ENCODE measurements around the gene TPM4.
A peak's percentile ranks its signal among the peaks of the same experiment; 100 is the strongest.

Gene TPM4

DNA sequence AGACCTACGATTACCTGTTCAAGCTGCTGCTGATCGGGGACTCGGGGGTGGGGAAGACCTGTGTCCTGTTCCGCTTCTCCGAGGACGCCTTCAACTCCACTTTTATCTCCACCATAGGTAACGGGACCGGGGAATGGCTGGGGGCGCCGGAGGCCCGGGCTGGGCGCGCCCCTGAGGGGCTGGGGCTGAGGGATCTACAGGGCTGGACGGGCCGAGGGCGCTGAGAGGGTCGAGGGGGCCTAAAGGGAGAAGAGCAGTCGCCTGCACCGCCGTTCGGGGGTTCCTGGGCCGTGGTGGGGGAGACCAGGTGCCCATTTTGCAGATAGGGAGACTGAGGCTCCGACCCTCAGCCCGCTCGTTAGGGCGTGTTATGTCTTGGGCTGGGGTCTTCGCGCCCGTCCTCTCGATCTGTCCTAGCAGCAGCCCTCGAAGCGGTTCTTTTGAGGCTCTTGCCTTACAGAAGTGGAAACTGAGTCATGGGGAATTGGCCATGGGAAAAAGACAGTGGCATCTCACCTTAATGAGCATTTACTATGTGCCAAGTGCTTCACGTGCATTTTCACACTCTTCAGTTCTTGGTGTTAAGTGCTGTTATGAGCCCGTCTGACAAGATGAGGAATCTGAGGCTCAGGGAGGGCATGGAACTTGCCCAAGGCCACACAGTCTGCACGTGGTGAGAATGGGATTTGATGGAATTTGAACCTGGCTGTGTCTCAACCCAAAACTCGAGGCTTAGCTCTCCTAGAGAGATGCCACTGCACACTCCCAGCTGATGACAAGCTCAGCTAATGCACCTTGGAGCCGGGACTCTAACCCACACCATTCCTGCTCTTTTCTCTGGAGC lies 35.8 kb downstream of the TPM4 start:
- 0 out of 2 replicates have a peak, but pooled peaks have one; percentile 9 for TF ChIP-seq TCF12 (IDR thresholded peaks at IDR 0.05; ENCODE audit: low read depth)
- peak; percentile 98; the same call in 1 of the 2 replicates for TF ChIP-seq TAF1 (IDR thresholded peaks at IDR 0.05; ENCODE audit: low read depth)
- TF ChIP-seq YY1 (IDR thresholded peaks at IDR 0.05; ENCODE audit: low read depth): no peak
- TF ChIP-seq, protein P1, sequence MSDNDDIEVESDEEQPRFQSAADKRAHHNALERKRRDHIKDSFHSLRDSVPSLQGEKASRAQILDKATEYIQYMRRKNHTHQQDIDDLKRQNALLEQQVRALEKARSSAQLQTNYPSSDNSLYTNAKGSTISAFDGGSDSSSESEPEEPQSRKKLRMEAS (IDR thresholded peaks at IDR 0.05): peak; percentile 53

DNA sequence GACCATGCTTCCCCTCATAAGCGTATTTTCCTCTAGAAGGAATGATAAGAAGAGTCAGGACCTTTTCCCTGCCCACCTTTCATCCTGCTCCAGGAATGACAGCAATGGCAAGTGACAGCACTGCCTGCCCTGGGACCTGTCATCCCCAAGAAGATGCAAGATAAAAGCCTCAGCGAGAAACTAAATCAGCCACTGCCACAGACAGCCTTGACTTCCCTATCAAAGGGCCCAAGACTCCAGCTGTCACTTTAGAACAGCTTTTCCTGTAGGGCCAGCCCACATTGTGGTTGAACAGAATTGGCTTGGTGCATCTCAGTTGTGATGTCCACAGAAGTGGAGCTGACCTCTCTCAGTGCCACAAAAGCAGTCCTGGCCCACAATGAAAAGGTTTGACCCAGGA lies 36.5 kb downstream of the TPM4 start:
- TF ChIP-seq CREB1 (IDR thresholded peaks at IDR 0.05; ENCODE audit: low read depth) (no peak), TCF12 (IDR thresholded peaks at IDR 0.05; ENCODE audit: low read depth) (no peak), TEAD4 (IDR thresholded peaks at IDR 0.05) (no peak), TAF1 (IDR thresholded peaks at IDR 0.05; ENCODE audit: low read depth) (no peak), EGR1 (IDR thresholded peaks at IDR 0.05) (no peak)
- TF ChIP-seq, protein P2, sequence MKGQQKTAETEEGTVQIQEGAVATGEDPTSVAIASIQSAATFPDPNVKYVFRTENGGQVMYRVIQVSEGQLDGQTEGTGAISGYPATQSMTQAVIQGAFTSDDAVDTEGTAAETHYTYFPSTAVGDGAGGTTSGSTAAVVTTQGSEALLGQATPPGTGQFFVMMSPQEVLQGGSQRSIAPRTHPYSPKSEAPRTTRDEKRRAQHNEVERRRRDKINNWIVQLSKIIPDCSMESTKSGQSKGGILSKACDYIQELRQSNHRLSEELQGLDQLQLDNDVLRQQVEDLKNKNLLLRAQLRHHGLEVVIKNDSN (IDR thresholded peaks at IDR 0.05): no peak
- TF ChIP-seq, protein P3, sequence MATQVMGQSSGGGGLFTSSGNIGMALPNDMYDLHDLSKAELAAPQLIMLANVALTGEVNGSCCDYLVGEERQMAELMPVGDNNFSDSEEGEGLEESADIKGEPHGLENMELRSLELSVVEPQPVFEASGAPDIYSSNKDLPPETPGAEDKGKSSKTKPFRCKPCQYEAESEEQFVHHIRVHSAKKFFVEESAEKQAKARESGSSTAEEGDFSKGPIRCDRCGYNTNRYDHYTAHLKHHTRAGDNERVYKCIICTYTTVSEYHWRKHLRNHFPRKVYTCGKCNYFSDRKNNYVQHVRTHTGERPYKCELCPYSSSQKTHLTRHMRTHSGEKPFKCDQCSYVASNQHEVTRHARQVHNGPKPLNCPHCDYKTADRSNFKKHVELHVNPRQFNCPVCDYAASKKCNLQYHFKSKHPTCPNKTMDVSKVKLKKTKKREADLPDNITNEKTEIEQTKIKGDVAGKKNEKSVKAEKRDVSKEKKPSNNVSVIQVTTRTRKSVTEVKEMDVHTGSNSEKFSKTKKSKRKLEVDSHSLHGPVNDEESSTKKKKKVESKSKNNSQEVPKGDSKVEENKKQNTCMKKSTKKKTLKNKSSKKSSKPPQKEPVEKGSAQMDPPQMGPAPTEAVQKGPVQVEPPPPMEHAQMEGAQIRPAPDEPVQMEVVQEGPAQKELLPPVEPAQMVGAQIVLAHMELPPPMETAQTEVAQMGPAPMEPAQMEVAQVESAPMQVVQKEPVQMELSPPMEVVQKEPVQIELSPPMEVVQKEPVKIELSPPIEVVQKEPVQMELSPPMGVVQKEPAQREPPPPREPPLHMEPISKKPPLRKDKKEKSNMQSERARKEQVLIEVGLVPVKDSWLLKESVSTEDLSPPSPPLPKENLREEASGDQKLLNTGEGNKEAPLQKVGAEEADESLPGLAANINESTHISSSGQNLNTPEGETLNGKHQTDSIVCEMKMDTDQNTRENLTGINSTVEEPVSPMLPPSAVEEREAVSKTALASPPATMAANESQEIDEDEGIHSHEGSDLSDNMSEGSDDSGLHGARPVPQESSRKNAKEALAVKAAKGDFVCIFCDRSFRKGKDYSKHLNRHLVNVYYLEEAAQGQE (IDR thresholded peaks at IDR 0.05; ENCODE audit: low read depth): no peak
- TF ChIP-seq, protein P1 (IDR thresholded peaks at IDR 0.05): no peak

DNA sequence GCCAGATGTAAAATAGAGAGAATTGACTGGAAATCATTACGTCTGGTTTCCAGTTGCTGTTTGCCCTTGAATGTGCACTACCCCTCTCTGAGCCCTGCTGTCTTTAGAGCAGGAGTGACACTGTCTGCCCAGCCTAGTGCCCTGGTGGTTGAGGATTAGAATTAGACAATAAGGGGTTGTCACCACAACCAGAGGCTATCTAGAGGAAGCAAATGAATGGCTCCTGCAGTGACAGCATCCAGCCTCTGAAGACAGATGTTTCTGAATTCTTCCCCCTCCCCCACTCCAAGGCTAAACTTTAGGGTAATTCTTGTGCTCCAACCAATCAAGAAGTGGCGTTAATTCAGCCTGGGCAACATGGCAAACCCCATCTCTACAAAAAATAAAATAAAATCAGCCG lies 37.4 kb downstream of the TPM4 start:
- TF ChIP-seq NFIC (IDR thresholded peaks at IDR 0.05) (no peak), TEAD4 (IDR thresholded peaks at IDR 0.05) (no peak), RAD21 (IDR thresholded peaks at IDR 0.05; ENCODE audit: low read depth) (no peak), ZBTB7A (IDR thresholded peaks at IDR 0.05; ENCODE audit: low read depth) (no peak), EP300 (IDR thresholded peaks at IDR 0.05; ENCODE audit: borderline replicate concordance) (no peak), FOXM1 (IDR thresholded peaks at IDR 0.05; ENCODE audit: borderline replicate concordance, low read depth) (no peak), YY1 (IDR thresholded peaks at IDR 0.05; ENCODE audit: low read depth) (no peak), CEBPB (IDR thresholded peaks at IDR 0.05) (no peak), TAF1 (IDR thresholded peaks at IDR 0.05; ENCODE audit: low read depth) (no peak), EGR1 (IDR thresholded peaks at IDR 0.05) (no peak), CREB1 (IDR thresholded peaks at IDR 0.05; ENCODE audit: low read depth) (no peak), TCF12 (IDR thresholded peaks at IDR 0.05; ENCODE audit: low read depth) (no peak)
- TF ChIP-seq, protein P2 (IDR thresholded peaks at IDR 0.05): no peak
- TF ChIP-seq, protein P3 (IDR thresholded peaks at IDR 0.05; ENCODE audit: low read depth): no peak
- TF ChIP-seq, protein P1 (IDR thresholded peaks at IDR 0.05): no peak

DNA sequence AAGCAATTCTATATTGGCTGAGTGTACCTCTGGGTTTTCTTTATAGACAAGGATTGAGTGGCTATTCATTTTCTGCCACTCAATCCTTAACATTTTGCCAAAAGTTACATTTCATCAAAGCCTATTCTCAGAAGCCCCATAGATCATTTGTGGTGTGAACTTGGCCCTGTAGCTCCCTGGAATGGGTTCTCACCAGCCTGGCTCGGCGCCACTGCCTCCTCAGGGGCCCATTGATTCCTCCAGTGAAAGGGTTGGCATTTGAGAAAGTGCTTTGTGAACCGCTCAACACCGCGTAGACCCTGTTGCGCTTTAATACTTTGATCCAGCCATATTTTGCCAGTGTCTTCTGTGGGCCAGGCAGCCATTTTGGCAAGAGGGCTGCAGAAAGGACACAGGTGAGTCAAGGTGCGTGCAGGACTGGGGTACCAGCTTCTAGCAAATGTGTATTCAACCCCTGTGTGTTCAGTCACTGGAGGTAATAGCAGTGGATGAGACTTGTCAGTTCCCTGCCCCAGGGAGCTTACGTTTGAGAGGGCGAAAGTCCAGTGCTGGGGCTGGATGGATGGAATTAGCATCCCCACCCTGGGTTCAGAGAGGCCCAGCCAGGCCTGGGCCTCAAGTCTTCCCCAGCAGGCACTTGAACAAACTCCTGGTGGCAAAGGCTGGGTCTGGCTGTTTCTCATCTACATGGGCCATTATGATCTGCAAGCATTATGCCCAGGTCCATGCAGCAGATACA lies 39.2 kb downstream of the TPM4 start:
- no peak for TF ChIP-seq ZBTB7A (IDR thresholded peaks at IDR 0.05; ENCODE audit: low read depth)
- TF ChIP-seq, protein P1 (IDR thresholded peaks at IDR 0.05): no peak

DNA sequence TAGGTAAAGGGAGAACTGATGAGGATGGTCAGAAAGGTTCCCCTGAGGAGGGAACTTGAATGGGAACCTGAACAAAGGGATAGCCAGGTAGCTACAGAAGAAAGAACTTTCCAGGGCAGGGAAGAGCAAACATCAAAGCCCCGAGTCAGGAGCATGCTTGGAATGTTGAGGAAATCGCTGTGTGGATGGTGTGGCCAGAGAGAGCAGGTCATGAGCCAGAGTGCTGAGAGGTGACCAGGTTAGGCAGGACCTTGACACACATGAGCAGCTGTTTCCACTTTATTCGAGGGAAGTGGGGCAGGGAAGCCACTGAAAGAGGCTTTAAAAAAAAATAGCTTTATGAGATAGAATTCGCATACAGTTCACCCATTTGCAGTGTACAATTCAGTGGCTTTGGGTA lies 39.8 kb downstream of the TPM4 start:
- TF ChIP-seq, protein P2 (IDR thresholded peaks at IDR 0.05): no peak
- TF ChIP-seq, protein P1 (IDR thresholded peaks at IDR 0.05): no peak
- TF ChIP-seq FOXM1 (IDR thresholded peaks at IDR 0.05; ENCODE audit: borderline replicate concordance, low read depth) (no peak), CEBPB (IDR thresholded peaks at IDR 0.05) (no peak), CREB1 (IDR thresholded peaks at IDR 0.05; ENCODE audit: low read depth) (no peak), NFIC (IDR thresholded peaks at IDR 0.05) (no peak), EP300 (IDR thresholded peaks at IDR 0.05; ENCODE audit: borderline replicate concordance) (no peak), TAF1 (IDR thresholded peaks at IDR 0.05; ENCODE audit: low read depth) (no peak), RAD21 (IDR thresholded peaks at IDR 0.05; ENCODE audit: low read depth) (no peak), TCF12 (IDR thresholded peaks at IDR 0.05; ENCODE audit: low read depth) (no peak), ZBTB7A (IDR thresholded peaks at IDR 0.05; ENCODE audit: low read depth) (no peak), YY1 (IDR thresholded peaks at IDR 0.05; ENCODE audit: low read depth) (no peak), EGR1 (IDR thresholded peaks at IDR 0.05) (no peak), TEAD4 (IDR thresholded peaks at IDR 0.05) (no peak)
- TF ChIP-seq, protein P3 (IDR thresholded peaks at IDR 0.05; ENCODE audit: low read depth): no peak
